IMR-90 (cell line): ENCODE results near the gene TMEM117. TPM values are rescaled to one million over a fixed set of nuclear protein-coding genes. Genes with fewer than 3 reads are reported as not detected.

ENCODE experiments used
- ATAC-seq: fragments of 200-7000 bp; cut with Tn5 transposase; 2 replicates; pipeline ENCODE4 v1.9.1; 2020; ENCODE audit warnings: low read depth, mild to moderate bottlenecking, moderate library complexity
- BruUV-seq: library from RNA; stranded (reverse); fragments of 400-500 nt; replicated peaks from 2 replicates; lab custom pipeline; 2021; lab: Mats Ljungman, UMichigan
- CTCF ChIA-PET: fragments of 300-600 bp; formaldehyde crosslinking; extraction: SDS; loops from one replicate; lab custom pipeline; 2021; ENCODE audit warnings: antibody characterized with exemption; lab: Yijun Ruan, JAX
- POLR2A ChIA-PET: fragments of 300-600 bp; sonication (Branson Sonifier 250); formaldehyde crosslinking; loops from one replicate; lab custom pipeline; 2022; ENCODE audit warnings: antibody characterized with exemption; ENCODE audit not compliant: unreplicated experiment; lab: Charles Lee
- DNase-seq: peaks from one replicate; pipeline ENCODE4 v3.0.0; 2013
- H2AFZ ChIP-seq: replicated peaks from 2 replicates; pipeline ENCODE3; 2013; ENCODE audit warnings: low read length, mild to moderate bottlenecking; ENCODE audit not compliant: poor library complexity
- H2AK5ac ChIP-seq: 2 replicates; pipeline ENCODE4 v1.6.1; 2013; ENCODE audit warnings: low read depth, low read length, inconsistent platforms
- H2AK9ac ChIP-seq: replicated peaks from 2 replicates; pipeline ENCODE3; 2013; ENCODE audit warnings: mild to moderate bottlenecking, low read depth, low read length, moderate library complexity; ENCODE audit not compliant: poor library complexity
- H2BK120ac ChIP-seq: 2 replicates; pipeline ENCODE4 v1.6.1; 2013; ENCODE audit warnings: low read depth, low read length, inconsistent platforms
- H2BK15ac ChIP-seq: 3 replicates; pipeline ENCODE4 v1.6.1; 2013; ENCODE audit warnings: low read depth, low read length, inconsistent platforms
- H2BK20ac ChIP-seq: 2 replicates; pipeline ENCODE4 v1.6.1; 2013; ENCODE audit warnings: low read depth, mild to moderate bottlenecking, inconsistent platforms, low read length, moderate library complexity
- H2BK5ac ChIP-seq: 2 replicates; pipeline ENCODE4 v1.6.1; 2013; ENCODE audit warnings: mild to moderate bottlenecking, low read depth, low read length, inconsistent platforms; ENCODE audit not compliant: poor library complexity, severe bottlenecking
- H3K14ac ChIP-seq: replicated peaks from 2 replicates; pipeline ENCODE4 v1.6.1; 2013; ENCODE audit warnings: low read depth, low read length, inconsistent platforms
- H3K18ac ChIP-seq: 2 replicates; pipeline ENCODE4 v1.6.1; 2013; ENCODE audit warnings: low read depth, low read length, control low read depth
- H3K23ac ChIP-seq: 2 replicates; pipeline ENCODE4 v1.6.1; 2013; ENCODE audit warnings: low read depth, low read length, inconsistent platforms
- H3K27ac ChIP-seq: 2 replicates; pipeline ENCODE4 v1.5.1; 2013; ENCODE audit warnings: mild to moderate bottlenecking, control low read depth, low read length; ENCODE audit not compliant: insufficient read depth
- H3K27me3 ChIP-seq: 2 replicates; pipeline ENCODE4 v1.6.1; 2013; ENCODE audit warnings: low read length; ENCODE audit not compliant: control insufficient read depth, insufficient read depth
- H3K36me3 ChIP-seq: 2 replicates; pipeline ENCODE4 v1.6.1; 2013; ENCODE audit warnings: low read length, mixed read lengths; ENCODE audit not compliant: control insufficient read depth, insufficient read depth
- H3K4ac ChIP-seq: 2 replicates; pipeline ENCODE4 v1.6.1; 2013; ENCODE audit warnings: low read depth, low read length, inconsistent platforms
- H3K4me1 ChIP-seq: 2 replicates; pipeline ENCODE4 v1.6.1; 2013; ENCODE audit warnings: low read length, mixed read lengths; ENCODE audit not compliant: control insufficient read depth, insufficient read depth
- H3K4me2 ChIP-seq: 2 replicates; pipeline ENCODE4 v1.6.1; 2013; ENCODE audit warnings: low read depth, mild to moderate bottlenecking, control low read depth, low read length, moderate library complexity
- H3K4me3 ChIP-seq: 2 replicates; pipeline ENCODE4 v1.5.1; 2013; ENCODE audit warnings: low read depth, mild to moderate bottlenecking, control low read depth, low read length, moderate library complexity; ENCODE audit not compliant: insufficient read depth
- H3K56ac ChIP-seq: 2 replicates; pipeline ENCODE4 v1.6.1; 2013; ENCODE audit warnings: low read length, inconsistent platforms; ENCODE audit not compliant: insufficient read depth; ENCODE audit errors: extremely low read depth
- H3K79me1 ChIP-seq, 2 experiments: 2 replicates each; pipeline ENCODE4 v1.6.1; 2013; ENCODE audit warnings: low read length in 2 of 2, inconsistent platforms in 1 of 2, low read depth in 1 of 2
- H3K9ac ChIP-seq: 2 replicates; pipeline ENCODE4 v1.6.1; 2013; ENCODE audit warnings: low read depth, low read length, control low read depth
- H3K9me1 ChIP-seq: 2 replicates; pipeline ENCODE4 v1.6.1; 2013; ENCODE audit warnings: low read length, inconsistent platforms; ENCODE audit not compliant: insufficient read depth
- H3K9me3 ChIP-seq: 2 replicates; pipeline ENCODE4 v1.6.1; 2013; ENCODE audit warnings: low read length; ENCODE audit not compliant: control insufficient read depth, insufficient read depth
- H4K20me1 ChIP-seq: 2 replicates; pipeline ENCODE4 v1.6.1; 2013; ENCODE audit warnings: low read length, inconsistent platforms; ENCODE audit not compliant: insufficient read depth
- H4K5ac ChIP-seq: 2 replicates; pipeline ENCODE4 v1.6.1; 2013; ENCODE audit warnings: mild to moderate bottlenecking, low read depth, low read length, control low read depth
- H4K8ac ChIP-seq, 2 experiments: 2 replicates each; pipeline ENCODE4 v1.6.1; 2013; ENCODE audit warnings: low read depth in 2 of 2, low read length in 2 of 2, control low read depth in 1 of 2, inconsistent platforms in 1 of 2
- H4K91ac ChIP-seq: 2 replicates; pipeline ENCODE4 v1.6.1; 2013; ENCODE audit warnings: low read depth, low read length, inconsistent platforms; ENCODE audit not compliant: insufficient read depth
- MAFK ChIP-seq: IDR thresholded peaks from 2 replicates; pipeline ENCODE4 v1.6.1; 2012; ENCODE audit warnings: low read depth, low read length, improper control_type of control experiment
- POLR2A ChIP-seq: IDR thresholded peaks from 2 replicates; pipeline ENCODE4 v1.6.1; 2012; ENCODE audit warnings: mild to moderate bottlenecking, low read depth, low read length
- RFX5 ChIP-seq: IDR thresholded peaks from 2 replicates; pipeline ENCODE4 v1.8.0; 2012; ENCODE audit warnings: low read depth, mild to moderate bottlenecking, low read length, moderate library complexity
- WGBS, 2 experiments: methylation state at CpG; one replicate each; pipeline versions ENCODE4 v1.1.5 to v1.1.7; 2013; ENCODE audit warnings: missing lambda C conversion rate in 2 of 2; ENCODE audit not compliant: insufficient read length in 1 of 2; ENCODE audit errors: extremely low coverage in 2 of 2; 5-methylcytosine and 5-hydroxymethylcytosine counted together
- dilution Hi-C: fragments of 300-500 bp; cut with HindIII; formaldehyde crosslinking; loops from one replicate; pipeline ENCODE4 v1.14.3; 2018; ENCODE audit warnings: low sequenced_read_pairs; ENCODE audit not compliant: unreplicated experiment
- in situ Hi-C: fragments of 300-500 bp; cut with MboI; formaldehyde crosslinking; loops from 3 replicates; pipeline ENCODE4 v1.14.3; 2019; ENCODE audit warnings: low sequenced_read_pairs, inconsistent platforms, mixed read lengths
- intact Hi-C: fragments of 100-400 bp; cut with micrococcal nuclease; formaldehyde crosslinking; loops from 2 replicates; pipeline ENCODE4 v1.10.0; 2022
- polyA plus RNA-seq, 3 experiments: library from polyadenylated mRNA; depleted of rRNA; stranded (reverse); fragments of >200 nt; gene quantifications; 2 replicates each; pipeline ENCODE4 v1.2.3, GENCODE V29; 2012; ENCODE audit warnings: low replicate concordance in 1 of 3
- total RNA-seq: library from RNA; depleted of rRNA; stranded (reverse); fragments of >200 nt; gene quantifications from 2 replicates; pipeline ENCODE4 v1.2.3, GENCODE V29; 2012

The TMEM117 gene
- total and polyA plus RNA-seq, 2 of the 4 experiments (the other 2 are of a cell fraction): 8.7 to 21.0 TPM

DNA sequence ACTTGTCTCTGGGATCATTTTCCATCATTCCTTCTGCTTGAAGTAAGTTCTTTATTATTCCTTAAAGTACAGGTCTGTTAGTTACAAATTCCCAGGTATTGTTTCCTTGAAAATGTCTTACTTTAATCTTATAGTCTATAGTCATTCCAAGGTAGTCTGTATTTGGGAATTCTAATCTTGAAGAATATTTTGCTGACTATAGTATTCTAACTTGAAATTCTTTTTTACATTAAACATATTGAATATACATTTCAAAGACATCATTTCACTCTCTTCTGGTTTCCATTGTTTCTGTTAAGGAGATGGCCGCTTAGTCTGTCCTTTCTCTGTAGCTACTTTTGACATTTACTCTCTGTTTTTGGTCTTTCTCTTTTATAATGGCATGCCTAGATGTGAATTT lies 399.8 kb downstream of the TMEM117 start:
- Histone ChIP-seq H3K9ac (no peak overlapping the region), H4K8ac (no peak overlapping the region), H2AK5ac (no peak overlapping the region), H2AK9ac (no peak overlapping the region), H2BK20ac (no peak overlapping the region), H3K4me1 (no peaks in the 10 kb centered on the region), H3K23ac (no peak overlapping the region), H4K5ac (no peak overlapping the region), H3K79me1 (no peaks in the 10 kb centered on the region), H3K9me3 (no peaks in the 10 kb centered on the region), H3K27me3 (no peaks in the 10 kb centered on the region), H3K4ac (no peak overlapping the region), H3K14ac (no peak overlapping the region), H3K4me3 (no peak overlapping the region), H2BK15ac (no peak overlapping the region), H3K4me2 (no peak overlapping the region), H2BK5ac (no peak overlapping the region), H2AFZ (no peak overlapping the region), H3K18ac (no peak overlapping the region), H3K9me1 (no peaks in the 10 kb centered on the region), H3K27ac (no peak overlapping the region), H4K20me1 (no peaks in the 10 kb centered on the region), H4K91ac (no peak overlapping the region), H2BK120ac (no peak overlapping the region), H3K36me3 (no peaks in the 10 kb centered on the region), H3K56ac (no peak overlapping the region)
- ChIA-PET CTCF (no interaction called here), POLR2A (no interaction called here)
- TF ChIP-seq POLR2A (no peak), MAFK (peak; percentile 39), RFX5 (no peak)
- dilution Hi-C loops (no loop called here), in situ Hi-C loops (no loop called here), intact Hi-C loops (no loop called here)
- no CpG with 5 or more reads among the region's 1 CpG for WGBS, 2 experiments
- no peak for DNase-seq
- ATAC-seq: no peak
- no TSS peak for BruUV-seq
